CD4-positive, alpha-beta T cell (primary cell): ENCODE data around the gene DNAAF5. TPM values are rescaled to one million over a fixed set of nuclear protein-coding genes. Genes with fewer than 3 reads are reported as not detected.

Experiments
- ATAC-seq: fragments of 200-7000 bp; cut with Tn5 transposase; one replicate; pipeline ENCODE4 v1.10.0; 2022; ENCODE audit warnings: mild to moderate bottlenecking; ENCODE audit not compliant: poor library complexity
- CTCF ChIA-PET: fragments of 350-600 bp; sonication (Branson Sonifier 250); formaldehyde crosslinking; loops from one replicate; lab custom pipeline; 2021; ENCODE audit warnings: antibody characterized with exemption, inconsistent platforms; lab: Charles Lee
- POLR2A ChIA-PET: fragments of 350-600 bp; sonication (Branson Sonifier 250); formaldehyde crosslinking; loops from one replicate; lab custom pipeline; 2021; ENCODE audit warnings: antibody characterized with exemption, inconsistent platforms; lab: Charles Lee
- DNase-seq, 14 experiments: peaks; one replicate each; pipeline ENCODE4 v3.0.0-alpha.2; 2013 to 2020; ENCODE audit warnings: mixed read lengths in 2 of 14
- H3K27ac ChIP-seq, 2 donors: one replicate each; pipeline versions ENCODE4 v1.5.1 to v1.7.0; 2013; ENCODE audit warnings: low read length in 2 of 2, low read depth in 1 of 2, mild to moderate bottlenecking in 1 of 2
- H3K27me3 ChIP-seq, 2 experiments: 1 replicate in 1 of 2; 2 replicates in 1 of 2; pipeline versions ENCODE4 v1.6.1 to v1.7.0; 2013; ENCODE audit warnings: low read length in 2 of 2, control low read depth in 1 of 2, mild to moderate bottlenecking in 1 of 2, moderate library complexity in 1 of 2; ENCODE audit not compliant: insufficient read depth in 2 of 2, control insufficient read depth in 1 of 2
- H3K36me3 ChIP-seq: one replicate; pipeline ENCODE4 v1.6.1; 2013; ENCODE audit warnings: low read length, control low read depth; ENCODE audit not compliant: insufficient read depth
- H3K4me1 ChIP-seq: one replicate; pipeline ENCODE4 v1.6.1; 2013; ENCODE audit warnings: low read length, control low read depth; ENCODE audit not compliant: insufficient read depth
- H3K4me3 ChIP-seq: one replicate; pipeline ENCODE4 v1.5.1; 2013; ENCODE audit warnings: mild to moderate bottlenecking, low read length, moderate library complexity
- H3K9me3 ChIP-seq, 2 experiments: 1 replicate in 1 of 2; 2 replicates in 1 of 2; pipeline versions ENCODE4 v1.6.1 to v1.7.0; 2013; ENCODE audit warnings: low read length in 2 of 2, mild to moderate bottlenecking in 2 of 2, control low read depth in 1 of 2, moderate library complexity in 1 of 2; ENCODE audit not compliant: control insufficient read depth in 1 of 2, insufficient read depth in 1 of 2
- H3K27ac Mint-ChIP-seq: one replicate; pipeline ENCODE4 v1.8.0; 2020; ENCODE audit warnings: mixed read lengths
- H3K27me3 Mint-ChIP-seq: one replicate; pipeline ENCODE4 v1.8.0; 2021; ENCODE audit warnings: mixed read lengths
- H3K36me3 Mint-ChIP-seq: one replicate; pipeline ENCODE4 v1.8.0; 2021; ENCODE audit warnings: low read depth, mixed read lengths
- H3K4me1 Mint-ChIP-seq: one replicate; pipeline ENCODE4 v1.8.0; 2021; ENCODE audit warnings: low read depth, mixed read lengths
- H3K4me3 Mint-ChIP-seq: one replicate; pipeline ENCODE4 v1.8.0; 2020; ENCODE audit warnings: mild to moderate bottlenecking, mixed read lengths
- H3K9me3 Mint-ChIP-seq: one replicate; pipeline ENCODE4 v1.8.0; 2020; ENCODE audit warnings: mixed read lengths
- intact Hi-C, 2 experiments: fragments of 100-400 bp; cut with DNase I in 1 of 2; cut with micrococcal nuclease in 1 of 2; formaldehyde crosslinking; loops; one replicate each; pipeline versions ENCODE4 v1.15.1 to v1.9.0; 2023 to 2025; cut with DNase I, micrococcal nuclease
- total RNA-seq, 174 experiments: library from RNA in 2 of 174; stranded (reverse) in 2 of 174; gene quantifications; one replicate each; pipeline ENCODE4 v1.2.3 and lab custom pipeline; 2021 to 2026
- TF ChIP-seq, protein P1 (sequence below): fragments of 200-600 bp; IDR thresholded peaks from one replicate; pipeline ENCODE4 v1.8.0; 2022; ENCODE audit warnings: antibody characterized with exemption, mild to moderate bottlenecking

Gene DNAAF5
- total RNA-seq, 2 experiments from 2014 or later, result 4.8 to 6.1 TPM

- Histone ChIP-seq H3K27me3 (no peaks in the 10 kb centered on the region), H3K27ac (no peak overlapping the region), H3K4me1 (no peaks in the 10 kb centered on the region), H3K9me3 (peaks cover 0 to 6% of the 10 kb centered on the region in 2 experiments), H3K4me3 (no peak overlapping the region), H3K36me3 (peaks cover 23% of the 10 kb centered on the region)
- DNase-seq (peak in 1 of 14 experiments; percentile 2), ATAC-seq (no peak)
- ChIA-PET CTCF (no interaction called here), POLR2A (no interaction called here)
- H3K27me3 Mint-ChIP-seq, result no peaks in the 10 kb centered on the region
- no peak overlapping the region for H3K4me3 Mint-ChIP-seq
- intact Hi-C loops, result no loop called here
- no peak overlapping the region for H3K27ac Mint-ChIP-seq
- no peaks in the 10 kb centered on the region for H3K4me1 Mint-ChIP-seq
- TF ChIP-seq, protein P1, sequence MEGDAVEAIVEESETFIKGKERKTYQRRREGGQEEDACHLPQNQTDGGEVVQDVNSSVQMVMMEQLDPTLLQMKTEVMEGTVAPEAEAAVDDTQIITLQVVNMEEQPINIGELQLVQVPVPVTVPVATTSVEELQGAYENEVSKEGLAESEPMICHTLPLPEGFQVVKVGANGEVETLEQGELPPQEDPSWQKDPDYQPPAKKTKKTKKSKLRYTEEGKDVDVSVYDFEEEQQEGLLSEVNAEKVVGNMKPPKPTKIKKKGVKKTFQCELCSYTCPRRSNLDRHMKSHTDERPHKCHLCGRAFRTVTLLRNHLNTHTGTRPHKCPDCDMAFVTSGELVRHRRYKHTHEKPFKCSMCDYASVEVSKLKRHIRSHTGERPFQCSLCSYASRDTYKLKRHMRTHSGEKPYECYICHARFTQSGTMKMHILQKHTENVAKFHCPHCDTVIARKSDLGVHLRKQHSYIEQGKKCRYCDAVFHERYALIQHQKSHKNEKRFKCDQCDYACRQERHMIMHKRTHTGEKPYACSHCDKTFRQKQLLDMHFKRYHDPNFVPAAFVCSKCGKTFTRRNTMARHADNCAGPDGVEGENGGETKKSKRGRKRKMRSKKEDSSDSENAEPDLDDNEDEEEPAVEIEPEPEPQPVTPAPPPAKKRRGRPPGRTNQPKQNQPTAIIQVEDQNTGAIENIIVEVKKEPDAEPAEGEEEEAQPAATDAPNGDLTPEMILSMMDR, result no peak
- H3K36me3 Mint-ChIP-seq, result peaks cover 34% of the 10 kb centered on the region
- H3K9me3 Mint-ChIP-seq, result no peaks in the 10 kb centered on the region
These were observed 18.4 kb downstream of the DNAAF5 start for GRCh38 chr7:744854-745430.

DNA sequence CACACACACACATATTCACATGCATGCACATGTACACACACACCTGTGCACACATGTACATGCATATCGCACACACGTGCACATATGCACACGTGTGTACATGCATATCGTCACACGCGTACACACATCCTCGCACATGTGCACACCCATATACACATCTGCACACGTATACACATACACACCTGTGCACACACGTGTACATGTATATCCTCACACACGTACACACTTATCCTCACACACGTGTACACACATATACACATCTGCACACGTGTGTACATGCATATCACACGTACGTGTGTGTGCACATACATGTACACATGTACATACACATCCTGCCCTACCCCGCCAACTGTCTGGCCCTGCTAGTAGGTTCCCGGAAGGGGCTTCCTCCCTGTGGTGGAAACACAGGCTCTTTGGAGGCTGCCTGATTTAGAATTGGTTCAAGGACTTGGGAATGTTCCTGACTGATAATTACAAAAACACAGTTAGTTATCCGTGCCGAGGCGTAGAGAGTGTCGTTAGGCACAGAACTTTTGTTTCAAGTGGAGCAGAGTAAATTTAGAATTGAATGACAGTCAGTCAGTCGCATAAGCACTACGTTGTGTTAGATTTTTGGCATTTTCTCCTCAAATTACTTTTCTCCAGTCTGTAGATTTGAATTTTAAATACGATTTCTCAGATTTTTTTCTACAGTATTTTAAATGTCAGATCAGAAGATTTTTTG is 19.1 kb downstream of the DNAAF5 start:
- ATAC-seq, result no peak
- Histone ChIP-seq H3K4me3 (no peak overlapping the region), H3K36me3 (peaks cover 24% of the 10 kb centered on the region), H3K27me3 (no peaks in the 10 kb centered on the region), H3K4me1 (no peaks in the 10 kb centered on the region), H3K9me3 (peaks cover 0 to 6% of the 10 kb centered on the region in 2 experiments), H3K27ac (no peak overlapping the region)
- Mint-ChIP-seq H3K36me3 (peaks cover 36% of the 10 kb centered on the region), H3K4me3 (no peak overlapping the region), H3K27ac (no peak overlapping the region), H3K9me3 (no peaks in the 10 kb centered on the region), H3K27me3 (no peaks in the 10 kb centered on the region), H3K4me1 (no peaks in the 10 kb centered on the region)
- TF ChIP-seq, protein P1, result no peak
- intact Hi-C loops, result no loop called here
- ChIA-PET POLR2A (no interaction called here), CTCF (no interaction called here)
- DNase-seq, result no peak

GRCh38 chr7:746155-747061 is 19.9 kb downstream of the DNAAF5 start:
- no peaks in the 10 kb centered on the region for H3K4me1 ChIP-seq
- Mint-ChIP-seq H3K4me1 (no peaks in the 10 kb centered on the region), H3K27me3 (no peaks in the 10 kb centered on the region), H3K9me3 (no peaks in the 10 kb centered on the region), H3K27ac (no peak overlapping the region), H3K4me3 (no peak overlapping the region), H3K36me3 (peaks cover 34% of the 10 kb centered on the region)
- POLR2A ChIA-PET, result no interaction called here
- ATAC-seq, result no peak
- H3K9me3 ChIP-seq, result peaks cover 0 to 6% of the 10 kb centered on the region in 2 experiments
- H3K27me3 ChIP-seq, result no peaks in the 10 kb centered on the region
- CTCF ChIA-PET, result no interaction called here
- intact Hi-C loops, result no loop called here
- peaks cover 17% of the 10 kb centered on the region for H3K36me3 ChIP-seq
- TF ChIP-seq, protein P1, result no peak
- no peak overlapping the region for H3K4me3 ChIP-seq
- DNase-seq, result no peak
- no peak overlapping the region for H3K27ac ChIP-seq
